Lung (tissue), 12 donors: ENCODE data around the gene NACC1. TPM values are rescaled to one million over a fixed set of nuclear protein-coding genes. Genes with fewer than 3 reads are reported as not detected.
A peak's percentile ranks its signal among the peaks of the same experiment; 100 is the strongest.

Experiments
- ATAC-seq: fragments of 200-7000 bp; cut with Tn5 transposase; one replicate; pipeline ENCODE4 v1.9.1; 2020; ENCODE audit warnings: moderate number of reproducible peaks; ENCODE audit not compliant: insufficient read depth, low FRiP score
- DNase-seq, 3 donors: peaks; one replicate each; pipeline ENCODE4 v3.0.0-alpha.2; 2013 to 2017
- H3K27ac ChIP-seq, 2 donors: one replicate each; pipeline ENCODE4 v1.5.1; 2013; ENCODE audit warnings: mild to moderate bottlenecking in 2 of 2, moderate library complexity in 2 of 2, control low read depth in 1 of 2, inconsistent platforms in 1 of 2, low read depth in 1 of 2, low read length in 1 of 2
- H3K27me3 ChIP-seq, 3 donors: one replicate each; pipeline ENCODE4 v1.5.1; 2013; ENCODE audit warnings: low read length in 2 of 3; ENCODE audit not compliant: control insufficient read depth in 3 of 3, insufficient read depth in 3 of 3
- H3K36me3 ChIP-seq, 4 donors: one replicate each; pipeline ENCODE4 v1.5.1; 2013; ENCODE audit warnings: low read length in 4 of 4, mild to moderate bottlenecking in 1 of 4, moderate library complexity in 1 of 4; ENCODE audit not compliant: control insufficient read depth in 4 of 4, insufficient read depth in 4 of 4
- H3K4me1 ChIP-seq, 5 donors: one replicate each; pipeline ENCODE4 v1.5.1; 2013; ENCODE audit warnings: low read length in 5 of 5, mild to moderate bottlenecking in 2 of 5, moderate library complexity in 1 of 5; ENCODE audit not compliant: control insufficient read depth in 5 of 5, insufficient read depth in 5 of 5
- H3K4me3 ChIP-seq: one replicate; pipeline ENCODE4 v1.5.1; 2013; ENCODE audit warnings: mild to moderate bottlenecking, control low read depth, moderate library complexity
- H3K9ac ChIP-seq, 2 donors: one replicate each; pipeline ENCODE4 v1.5.1; 2013; ENCODE audit warnings: low read length in 2 of 2, control low read depth in 1 of 2; ENCODE audit not compliant: insufficient read depth in 1 of 2
- H3K9me3 ChIP-seq, 4 donors: one replicate each; pipeline ENCODE4 v1.5.1; 2013; ENCODE audit warnings: low read length in 3 of 4, mild to moderate bottlenecking in 1 of 4, moderate library complexity in 1 of 4; ENCODE audit not compliant: control insufficient read depth in 4 of 4, insufficient read depth in 3 of 4
- CTCF ChIP-seq: IDR thresholded peaks from 2 replicates; pipeline ENCODE4 v1.5.1; 2012; ENCODE audit warnings: mild to moderate bottlenecking; ENCODE audit errors: control extremely low read depth, extremely low read depth
- WGBS, 2 donors: extraction: QIAGEN DNeasy Blood & Tissue Kit; methylation state at CpG; one replicate each; pipeline ENCODE4 v1.1.7; 2013; 5-methylcytosine and 5-hydroxymethylcytosine counted together
- polyA plus RNA-seq, 2 donors: library from polyadenylated mRNA; stranded (reverse); fragments of 200-250 nt; gene quantifications; one replicate each; pipeline ENCODE4 v1.2.1, GENCODE V29; 2013
- total RNA-seq, 2 donors: library from RNA; depleted of rRNA in 1 of 2; stranded (reverse); fragments of >200 nt in 1 of 2; gene quantifications; one replicate each; pipeline ENCODE4 v1.2.1, GENCODE V29; 2014 to 2021
- donor health status: control.
- donor health status: control.
- donor health status: Bipolar disorder and iron deficiency.
- donor health status: healthy.
- donor health status: DM: yes; HTN: yes; CAD: no.

NACC1 gene
- total and polyA plus RNA-seq, 4 donors: 18.4 to 94.8 (median 58.2) TPM

GRCh38 chr19:13115936-13116281 is 2.2 kb upstream of the NACC1 start:
- H3K9me3 ChIP-seq: no peaks in the 10 kb centered on the region
- H3K4me3 ChIP-seq: peak overlapping the region; percentile 93
- peak overlapping the region in 1 of 2 donors; percentile 62 for H3K27ac ChIP-seq
- H3K27me3 ChIP-seq: no peaks in the 10 kb centered on the region
- peaks cover 0 to 7% (median 6%) of the 10 kb centered on the region in 4 donors for H3K36me3 ChIP-seq
- no peak for TF ChIP-seq CTCF
- WGBS, 2 donors: 3 to 4% methylated on average over 18 of the region's 18 CpGs
- ATAC-seq (no peak), DNase-seq (no peak)
- H3K9ac ChIP-seq: peak overlapping the region in 1 of 2 donors; percentile 67
- peaks cover 0 to 29% (median 9%) of the 10 kb centered on the region in 5 donors for H3K4me1 ChIP-seq

GRCh38 chr19:13116282-13117175 is 1.5 kb upstream of the NACC1 start, which contains the start of gene TRMT1:
Gene TRMT1 (minus strand): TSS chr19:13116740. CDS start chr19:13116399, 341 bp downstream.
- Histone ChIP-seq H3K9me3 (no peaks in the 10 kb centered on the region), H3K4me1 (peaks cover 0 to 29% (median 9%) of the 10 kb centered on the region in 5 donors), H3K36me3 (peaks cover 0 to 7% (median 6%) of the 10 kb centered on the region in 4 donors), H3K27ac (peak within 1 kb of the TSS; percentile 62 to 65), H3K9ac (peak within 1 kb of the TSS; percentile 67 to 75), H3K27me3 (no peaks in the 10 kb centered on the region), H3K4me3 (peak within 1 kb of the TSS; percentile 93)
- DNase-seq: peak; percentile 93 to 96 (median 95)
- no peak for TF ChIP-seq CTCF
- peak; percentile 67 for ATAC-seq
- 0 to 1% methylated on average over 50 to 51 of the region's 51 CpGs for WGBS, 2 donors

DNA sequence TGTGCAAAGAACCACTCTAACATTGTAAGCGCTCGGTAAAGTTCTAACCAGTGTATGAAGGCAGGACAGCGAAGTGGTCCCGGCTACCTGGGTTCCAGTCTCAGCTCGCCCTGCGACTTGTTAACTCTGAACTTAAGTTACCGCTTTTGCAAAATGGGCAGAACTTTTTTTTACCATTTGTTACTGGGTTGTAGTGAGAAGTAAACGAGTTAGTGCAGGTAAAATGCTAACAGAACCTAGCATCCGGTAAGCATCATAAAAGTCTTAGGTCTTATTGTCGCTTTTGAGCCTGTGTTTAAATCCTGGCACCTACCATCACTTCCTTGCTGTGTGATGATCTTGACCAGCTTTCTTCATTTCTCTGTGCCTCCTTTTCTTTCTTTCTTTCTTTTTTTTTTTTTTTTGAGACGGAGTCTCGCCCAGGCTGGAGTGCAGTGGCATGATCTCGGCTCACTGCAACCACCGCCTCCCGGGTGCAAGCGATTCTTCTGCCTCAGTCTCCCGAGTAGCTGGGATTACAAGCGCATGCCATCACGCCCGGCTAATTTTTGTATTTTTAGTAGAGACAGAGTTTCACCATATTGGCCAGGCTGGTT is 790 bp upstream of the NACC1 start:
- ATAC-seq (no peak), DNase-seq (peak in 1 of 3 donors; percentile 13)
- Histone ChIP-seq H3K9ac (peak overlapping the region in 1 of 2 donors; percentile 75), H3K36me3 (peaks cover 0 to 10% (median 6%) of the 10 kb centered on the region in 4 donors), H3K9me3 (no peaks in the 10 kb centered on the region), H3K27ac (peak overlapping the region; percentile 55 to 65), H3K4me1 (peaks cover 0 to 29% (median 9%) of the 10 kb centered on the region in 5 donors), H3K4me3 (peak overlapping the region; percentile 9), H3K27me3 (no peaks in the 10 kb centered on the region)
- WGBS, 2 donors: 11 to 13% methylated on average over 19 to 20 of the region's 20 CpGs
- TF ChIP-seq CTCF: no peak
